GM18499 (cell line): Measurements from ENCODE around the gene PTPN6.

Experiments
- ATAC-seq: cut with Tn5 transposase; IDR thresholded peaks from one replicate; pipeline ENCODE4 v1.9.1; 2021; ENCODE audit warnings: moderate number of reproducible peaks; ENCODE audit not compliant: insufficient read depth, unreplicated experiment

PTPN6 gene

GRCh38 chr12:6921996-6922946 is 28.9 kb upstream of the PTPN6 start:
- ATAC-seq, result no peak

GRCh38 chr12:6923003-6923732 is 28.0 kb upstream of the PTPN6 start:
- ATAC-seq, result no peak

GRCh38 chr12:6923851-6924250 is 27.3 kb upstream of the PTPN6 start:
- ATAC-seq, result no peak

DNA sequence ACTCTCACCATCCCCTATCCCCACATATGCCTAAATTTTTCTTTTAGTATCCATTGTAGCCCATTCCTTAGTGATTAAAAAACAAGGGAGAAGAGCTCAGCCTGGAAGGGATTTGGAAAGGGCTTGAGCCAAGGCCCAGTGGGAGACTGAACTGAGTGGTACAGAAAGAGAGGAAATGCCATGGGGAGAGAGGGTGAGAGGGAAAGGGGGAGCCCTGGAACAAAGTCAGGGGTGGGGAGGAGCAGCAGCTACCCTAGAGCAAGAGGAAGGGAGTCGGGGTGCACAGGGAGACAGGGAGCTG is 26.0 kb upstream of the PTPN6 start:
- no peak for ATAC-seq

- ATAC-seq, result no peak
Observed at GRCh38 chr12:6925540-6926279, 25.4 kb upstream of the PTPN6 start.

GRCh38 chr12:6927379-6928021 is 23.7 kb upstream of the PTPN6 start, which contains the start of gene ATN1:
TSS of gene ATN1 (plus strand) at chr12:6927959. CDS start at chr12:6934002, 6,043 bp downstream.
- ATAC-seq, result no peak

GRCh38 chr12:6928022-6928702 is 23.0 kb upstream of the PTPN6 start:
- no peak for ATAC-seq

GRCh38 chr12:6928703-6929407 is 22.3 kb upstream of the PTPN6 start:
- ATAC-seq, result no peak

- no peak for ATAC-seq
Observed at GRCh38 chr12:6929466-6930452, 21.4 kb upstream of the PTPN6 start.

DNA sequence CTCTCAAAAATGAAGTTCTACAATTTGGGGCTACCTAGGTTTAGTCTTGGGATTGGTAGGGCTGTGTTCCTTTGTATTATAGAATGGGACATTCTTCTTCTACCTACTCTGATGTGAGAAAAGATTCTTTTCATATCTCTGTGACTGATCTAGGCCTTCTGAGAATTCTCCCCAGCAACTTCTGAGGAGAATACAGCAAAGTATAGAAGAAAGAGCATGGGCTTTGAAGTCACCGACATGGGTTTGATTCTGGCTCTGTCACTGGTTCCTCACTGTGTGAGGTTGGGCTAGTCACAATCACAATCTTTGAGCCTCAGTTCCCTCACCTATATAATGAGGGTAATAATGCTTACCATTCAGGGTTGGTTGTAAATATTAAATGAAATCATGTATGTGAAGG is 18.4 kb upstream of the PTPN6 start:
- no peak for ATAC-seq

DNA sequence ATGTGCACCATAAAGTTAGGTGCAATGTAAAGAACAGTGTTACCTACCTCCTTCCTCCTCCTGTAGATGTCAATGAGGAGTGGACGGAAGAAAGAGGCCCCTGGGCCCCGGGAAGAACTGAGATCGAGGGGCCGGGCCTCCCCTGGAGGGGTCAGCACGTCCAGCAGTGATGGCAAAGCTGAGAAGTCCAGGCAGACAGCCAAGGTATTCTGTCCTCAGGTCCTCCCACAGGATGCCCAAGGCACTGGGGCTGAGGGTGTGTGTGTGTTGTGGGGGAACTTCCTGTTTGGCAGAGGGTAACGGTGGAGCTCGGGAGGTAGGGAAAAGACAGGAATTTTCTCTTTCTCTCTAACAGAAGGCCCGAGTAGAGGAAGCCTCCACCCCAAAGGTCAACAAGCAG is 17.0 kb upstream of the PTPN6 start:
- no peak for ATAC-seq

- ATAC-seq, result no peak
Observed at GRCh38 chr12:6935371-6936193, 15.6 kb upstream of the PTPN6 start.

- ATAC-seq, result no peak
Observed at GRCh38 chr12:6936194-6936635, 14.9 kb upstream of the PTPN6 start.

DNA sequence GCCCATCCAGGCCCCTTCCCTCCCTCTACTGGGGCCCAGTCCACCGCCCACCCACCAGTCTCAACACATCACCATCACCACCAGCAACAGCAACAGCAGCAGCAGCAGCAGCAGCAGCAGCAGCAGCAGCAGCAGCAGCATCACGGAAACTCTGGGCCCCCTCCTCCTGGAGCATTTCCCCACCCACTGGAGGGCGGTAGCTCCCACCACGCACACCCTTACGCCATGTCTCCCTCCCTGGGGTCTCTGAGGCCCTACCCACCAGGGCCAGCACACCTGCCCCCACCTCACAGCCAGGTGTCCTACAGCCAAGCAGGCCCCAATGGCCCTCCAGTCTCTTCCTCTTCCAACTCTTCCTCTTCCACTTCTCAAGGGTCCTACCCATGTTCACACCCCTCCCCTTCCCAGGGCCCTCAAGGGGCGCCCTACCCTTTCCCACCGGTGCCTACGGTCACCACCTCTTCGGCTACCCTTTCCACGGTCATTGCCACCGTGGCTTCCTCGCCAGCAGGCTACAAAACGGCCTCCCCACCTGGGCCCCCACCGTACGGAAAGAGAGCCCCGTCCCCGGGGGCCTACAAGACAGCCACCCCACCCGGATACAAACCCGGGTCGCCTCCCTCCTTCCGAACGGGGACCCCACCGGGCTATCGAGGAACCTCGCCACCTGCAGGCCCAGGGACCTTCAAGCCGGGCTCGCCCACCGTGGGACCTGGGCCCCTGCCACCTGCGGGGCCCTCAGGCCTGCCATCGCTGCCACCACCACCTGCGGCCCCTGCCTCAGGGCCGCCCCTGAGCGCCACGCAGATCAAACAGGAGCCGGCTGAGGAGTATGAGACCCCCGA is 14.3 kb upstream of the PTPN6 start:
- ATAC-seq, result no peak

GRCh38 chr12:6937481-6938352 is 13.4 kb upstream of the PTPN6 start:
- ATAC-seq, result peak; percentile 66
